H1 (cell line): ENCODE results near the gene SAT2. TPM values are rescaled to one million over a fixed set of nuclear protein-coding genes. Genes with fewer than 3 reads are reported as not detected.
A peak's percentile ranks its signal among the peaks of the same experiment; 100 is the strongest.

ENCODE experiments used
- CTCF ChIA-PET: fragments of 300-600 bp; sonication (Branson Sonifier 250); formaldehyde crosslinking; loops from one replicate; lab custom pipeline; 2021; ENCODE audit not compliant: partially characterized antibody; lab: Charles Lee
- POLR2A ChIA-PET: fragments of 300-600 bp; sonication (Branson Sonifier 250); formaldehyde crosslinking; loops from one replicate; lab custom pipeline; 2021; ENCODE audit warnings: inconsistent platforms; ENCODE audit not compliant: partially characterized antibody; lab: Charles Lee
- DNase-seq, 2 experiments: peaks; one replicate each; pipeline versions ENCODE4 v3.0.0 to v3.0.0-alpha.2; 2010 to 2022; ENCODE audit warnings: low spot score in 2 of 2, low read depth in 1 of 2, mixed read lengths in 1 of 2
- FAIRE-seq: peaks from 2 replicates; lab custom pipeline; 2011; peaks lifted over from hg19 to GRCh38; lab: Jason Lieb, UNC
- H2AFZ ChIP-seq: 2 replicates; pipeline ENCODE4 v1.8.1; 2012; ENCODE audit warnings: low read length, inconsistent platforms
- H2AK5ac ChIP-seq: 2 replicates; pipeline ENCODE4 v1.6.1; 2013; ENCODE audit warnings: low read depth, low read length
- H2BK120ac ChIP-seq: replicated peaks from 2 replicates; pipeline ENCODE3; 2013; ENCODE audit warnings: low read depth, low read length, inconsistent platforms
- H2BK12ac ChIP-seq: 2 replicates; pipeline ENCODE4 v1.6.1; 2013; ENCODE audit warnings: low read depth, low read length
- H2BK15ac ChIP-seq: 2 replicates; pipeline ENCODE4 v1.6.1; 2013; ENCODE audit warnings: low read length
- H2BK20ac ChIP-seq: 2 replicates; pipeline ENCODE4 v1.6.1; 2013; ENCODE audit warnings: low read length
- H2BK5ac ChIP-seq: 2 replicates; pipeline ENCODE4 v1.6.1; 2013; ENCODE audit warnings: low read depth, low read length
- H3K14ac ChIP-seq: 2 replicates; pipeline ENCODE4 v1.6.1; 2013; ENCODE audit warnings: inconsistent platforms; ENCODE audit not compliant: insufficient read length
- H3K18ac ChIP-seq: 2 replicates; pipeline ENCODE4 v1.6.1; 2013; ENCODE audit warnings: low read length; ENCODE audit errors: extremely low read depth
- H3K23ac ChIP-seq: 2 replicates; pipeline ENCODE4 v1.6.1; 2013; ENCODE audit warnings: inconsistent platforms; ENCODE audit not compliant: insufficient read length
- H3K23me2 ChIP-seq: 2 replicates; pipeline ENCODE4 v1.6.1; 2013; ENCODE audit warnings: low read depth, low read length
- H3K27ac ChIP-seq: 2 replicates; pipeline ENCODE4 v1.6.1; 2011; ENCODE audit warnings: low read depth, low read length, inconsistent platforms
- H3K27me3 ChIP-seq, 4 experiments: replicated peaks in 1 of 4; 1 replicate in 1 of 4; 2 replicates in 3 of 4; pipeline versions ENCODE4 v1.6.1 to v1.8.1; 2011 to 2013; ENCODE audit warnings: low read length in 3 of 4, mild to moderate bottlenecking in 3 of 4, inconsistent platforms in 2 of 4, mixed read lengths in 2 of 4, moderate library complexity in 1 of 4; ENCODE audit not compliant: control insufficient read depth in 3 of 4, insufficient read depth in 3 of 4; ENCODE audit errors: extremely low read depth in 1 of 4
- H3K36me3 ChIP-seq, 4 experiments: 2 replicates each; pipeline versions ENCODE4 v1.6.1 to v1.8.1; 2011 to 2013; ENCODE audit warnings: mild to moderate bottlenecking in 4 of 4, low read length in 3 of 4, moderate library complexity in 2 of 4, control low read depth in 1 of 4, inconsistent platforms in 1 of 4; ENCODE audit not compliant: insufficient read depth in 4 of 4, control insufficient read depth in 2 of 4
- H3K4ac ChIP-seq: replicated peaks from 2 replicates; pipeline ENCODE3; 2013; ENCODE audit warnings: low read length, low read depth, mixed read lengths, inconsistent platforms; ENCODE audit not compliant: insufficient read length
- H3K4me1 ChIP-seq, 4 experiments: replicated peaks in 1 of 4; 1 replicate in 1 of 4; 2 replicates in 3 of 4; pipeline versions ENCODE4 v1.6.1 to v1.8.1; 2011 to 2013; ENCODE audit warnings: low read length in 3 of 4, inconsistent platforms in 2 of 4, mixed read lengths in 1 of 4; ENCODE audit not compliant: insufficient read depth in 4 of 4, control insufficient read depth in 3 of 4
- H3K4me2 ChIP-seq, 2 experiments: 2 replicates each; pipeline versions ENCODE4 v1.6.1 to v1.8.1; 2011 to 2013; ENCODE audit warnings: low read depth in 2 of 2, low read length in 2 of 2, control low read depth in 1 of 2, inconsistent platforms in 1 of 2, mild to moderate bottlenecking in 1 of 2; ENCODE audit not compliant: insufficient read depth in 1 of 2
- H3K4me3 ChIP-seq, 4 experiments: fragments of 200-600, 300-600 bp in 1 of 4; sonication (generic), shearing (Covaris generic), sonication (Bioruptor Twin) in 1 of 4; 2 replicates each; pipeline versions ENCODE4 v1.5.1 to v1.8.1; 2011 to 2016; ENCODE audit warnings: low read length in 4 of 4, low read depth in 3 of 4, control low read depth in 2 of 4, inconsistent platforms in 2 of 4, mild to moderate bottlenecking in 2 of 4, mixed read lengths in 1 of 4, moderate library complexity in 1 of 4; ENCODE audit not compliant: insufficient read depth in 2 of 4; ENCODE audit errors: extremely low read depth in 1 of 4
- H3K56ac ChIP-seq: replicated peaks from 2 replicates; pipeline ENCODE3; 2013; ENCODE audit warnings: low read depth, mild to moderate bottlenecking, mixed read lengths, low read length, inconsistent platforms; ENCODE audit not compliant: insufficient read length
- H3K79me1 ChIP-seq: 2 replicates; pipeline ENCODE4 v1.6.1; 2013; ENCODE audit warnings: low read depth, low read length, control low read depth
- H3K79me2 ChIP-seq, 2 experiments: 2 replicates each; pipeline versions ENCODE4 v1.6.1 to v1.8.1; 2012 to 2013; ENCODE audit warnings: low read length in 2 of 2, mild to moderate bottlenecking in 2 of 2, inconsistent platforms in 1 of 2; ENCODE audit not compliant: insufficient read depth in 2 of 2, control insufficient read depth in 1 of 2
- H3K9ac ChIP-seq, 4 experiments: replicated peaks in 1 of 4; 1 replicate in 1 of 4; 2 replicates in 3 of 4; pipeline versions ENCODE4 v1.6.1 to v1.8.1; 2011 to 2013; ENCODE audit warnings: low read depth in 3 of 4, low read length in 3 of 4, control low read depth in 2 of 4, mild to moderate bottlenecking in 2 of 4, moderate library complexity in 2 of 4, inconsistent platforms in 1 of 4; ENCODE audit errors: extremely low read depth in 1 of 4
- H3K9me3 ChIP-seq, 2 experiments: 2 replicates each; pipeline versions ENCODE4 v1.6.1 to v1.8.1; 2012 to 2013; ENCODE audit warnings: mild to moderate bottlenecking in 2 of 2, moderate library complexity in 2 of 2, control low read depth in 1 of 2, inconsistent platforms in 1 of 2, low read depth in 1 of 2, low read length in 1 of 2, mixed read lengths in 1 of 2; ENCODE audit not compliant: insufficient read depth in 2 of 2
- H4K20me1 ChIP-seq, 2 experiments: replicated peaks in 1 of 2; 2 replicates each; pipeline versions ENCODE3 to v1.8.1; 2011 to 2013; ENCODE audit warnings: inconsistent platforms in 2 of 2, low read length in 2 of 2, mild to moderate bottlenecking in 1 of 2; ENCODE audit not compliant: insufficient read depth in 2 of 2, control insufficient read depth in 1 of 2
- H4K5ac ChIP-seq: 2 replicates; pipeline ENCODE4 v1.6.1; 2013; ENCODE audit warnings: low read length, low read depth, mixed read lengths, inconsistent platforms; ENCODE audit not compliant: insufficient read length
- H4K8ac ChIP-seq: 2 replicates; pipeline ENCODE4 v1.8.0; 2013; ENCODE audit warnings: mild to moderate bottlenecking, moderate library complexity, low read length, inconsistent platforms; ENCODE audit not compliant: insufficient read depth; ENCODE audit errors: extremely low read depth
- H4K91ac ChIP-seq: replicated peaks from 2 replicates; pipeline ENCODE3; 2013; ENCODE audit warnings: low read length, mixed read lengths, inconsistent platforms; ENCODE audit not compliant: insufficient read length
- MAFK ChIP-seq: IDR thresholded peaks from 2 replicates; pipeline ENCODE4 v1.6.1; 2012; ENCODE audit warnings: low read depth, mild to moderate bottlenecking, improper control_type of control experiment, low read length
- RFX5 ChIP-seq: IDR thresholded peaks from 2 replicates; pipeline ENCODE4 v1.6.1; 2011; ENCODE audit warnings: low read depth, low read length, improper control_type of control experiment, borderline replicate concordance
- SAP30 ChIP-seq: fragments of 300-600 bp; sonication (generic); IDR thresholded peaks from 2 replicates; pipeline ENCODE4 v1.7.1; 2012; ENCODE audit warnings: low read length, moderate library complexity, mild to moderate bottlenecking, inconsistent platforms; ENCODE audit not compliant: insufficient read depth, insufficient replicate concordance
- SUZ12 ChIP-seq: fragments of 200-600 bp; sonication (generic); IDR thresholded peaks from 2 replicates; pipeline ENCODE4 v1.6.1; 2012; ENCODE audit warnings: mild to moderate bottlenecking, inconsistent platforms, low read length, moderate library complexity, mixed read lengths
- TAF1 ChIP-seq: IDR thresholded peaks from 2 replicates; pipeline ENCODE4 v1.6.1; 2011; ENCODE audit warnings: mild to moderate bottlenecking, low read depth, low read length
- WGBS, 2 experiments: shearing (Covaris generic) in 1 of 2; methylation state at CpG; one replicate each; pipeline versions ENCODE4 v1.1.6 to v1.1.7; 2013 to 2015; ENCODE audit warnings: low lambda C conversion rate in 2 of 2, mixed read lengths in 2 of 2, inconsistent platforms in 1 of 2, low coverage in 1 of 2, missing lambda C conversion rate in 1 of 2; ENCODE audit not compliant: insufficient replicate concordance in 2 of 2, insufficient coverage in 1 of 2, insufficient read length in 1 of 2; ENCODE audit errors: extremely low coverage in 1 of 2, missing lambda C conversion rate in 1 of 2; 5-methylcytosine and 5-hydroxymethylcytosine counted together
- long read RNA-seq, 2 experiments: library from RNA in 1 of 2; library from capped mRNA in 1 of 2; stranded (forward); transcript quantifications; one replicate each; pipeline ENCODE4 v2.0.0, GENCODE V29; 2021; ENCODE audit warnings: inconsistent platforms in 1 of 2
- polyA minus RNA-seq, 3 experiments: library from RNA; depleted of rRNA, polyadenylated mRNA; stranded (reverse); fragments of >200 nt; gene quantifications; 1 replicate in 2 of 3; 2 replicates in 1 of 3; pipeline ENCODE4 v1.2.3, GENCODE V29; 2011
- polyA plus RNA-seq, 7 experiments: library from polyadenylated mRNA; depleted of rRNA in 3 of 7; stranded (reverse) in 5 of 7; unstranded in 2 of 7; fragments of >200 nt in 5 of 7; fragments of 200-250 nt in 2 of 7; gene quantifications; 1 replicate in 5 of 7; 2 replicates in 1 of 7; 4 replicates in 1 of 7; pipeline versions ENCODE4 v1.2.1 to v1.2.3, GENCODE V29; 2011 to 2013; ENCODE audit warnings: missing spikeins in 2 of 7, mixed read lengths in 2 of 7
- total RNA-seq: library from RNA; stranded (reverse); fragmentation: NEBNext Ultra II Directional; extraction: Animal tissue kit (Norgen Biotek cat#: 25700); gene quantifications from 2 replicates; pipeline ENCODE4 v1.2.1, GENCODE V29; 2021

Gene SAT2
- 72.3 and 75.3 TPM in 2 replicates for total RNA-seq
- polyA plus RNA-seq (2011; rRNA removed) = 36.4 and 36.5 TPM in 2 replicates
- polyA plus RNA-seq (2011; cell fraction: cytosol; rRNA removed) = 46.4 TPM
- 63.4 TPM for polyA plus RNA-seq (2011; cell fraction: nucleus; rRNA removed)
- 98.6 to 121 TPM (median 104 TPM) in 4 replicates for polyA plus RNA-seq (2012, experiment 1 of 2)
- 96.8 TPM for polyA plus RNA-seq (2012, experiment 2 of 2)
- 77.9 TPM for polyA plus RNA-seq (2013, experiment 1 of 2)
- polyA plus RNA-seq (2013, experiment 2 of 2) = 70.6 TPM
- polyA minus RNA-seq (2011; rRNA and poly(A)+ RNA removed) = 11.9 and 15.4 TPM in 2 replicates
- polyA minus RNA-seq (2011; cell fraction: cytosol; rRNA and poly(A)+ RNA removed) = 14.3 TPM
- 9.5 TPM for polyA minus RNA-seq (2011; cell fraction: nucleus; rRNA and poly(A)+ RNA removed)
- long read RNA-seq, experiment 1, transcript SAT2-201 (6 exons, 946 nt) = minor isoform, 7 of 37 reads
- long read RNA-seq, experiment 1, transcript SAT2-208 (5 exons, 640 nt) = minor isoform, 9 of 37 reads
- long read RNA-seq, experiment 1, transcript SAT2-213 (5 exons, 582 nt) = major isoform, 13 of 37 reads
- long read RNA-seq, experiment 1, partial matches to known transcripts = 0 of 37 reads
- long read RNA-seq, experiment 1, other reads (novel, unspliced or antisense) = 3 of 37 reads
- long read RNA-seq, experiment 2, transcript SAT2-208 (5 exons, 640 nt) = minor isoform, 23 of 114 reads
- long read RNA-seq, experiment 2, transcript SAT2-201 (6 exons, 946 nt) = minor isoform, 23 of 114 reads
- long read RNA-seq, experiment 2, transcript SAT2-202 (6 exons, 974 nt) = minor isoform, 15 of 114 reads
- long read RNA-seq, experiment 2, transcript SAT2-213 (5 exons, 582 nt) = major isoform, 34 of 114 reads
- long read RNA-seq, experiment 2, partial matches to known transcripts = 2 of 114 reads
- long read RNA-seq, experiment 2, other reads (novel, unspliced or antisense) = 12 of 114 reads

DNA sequence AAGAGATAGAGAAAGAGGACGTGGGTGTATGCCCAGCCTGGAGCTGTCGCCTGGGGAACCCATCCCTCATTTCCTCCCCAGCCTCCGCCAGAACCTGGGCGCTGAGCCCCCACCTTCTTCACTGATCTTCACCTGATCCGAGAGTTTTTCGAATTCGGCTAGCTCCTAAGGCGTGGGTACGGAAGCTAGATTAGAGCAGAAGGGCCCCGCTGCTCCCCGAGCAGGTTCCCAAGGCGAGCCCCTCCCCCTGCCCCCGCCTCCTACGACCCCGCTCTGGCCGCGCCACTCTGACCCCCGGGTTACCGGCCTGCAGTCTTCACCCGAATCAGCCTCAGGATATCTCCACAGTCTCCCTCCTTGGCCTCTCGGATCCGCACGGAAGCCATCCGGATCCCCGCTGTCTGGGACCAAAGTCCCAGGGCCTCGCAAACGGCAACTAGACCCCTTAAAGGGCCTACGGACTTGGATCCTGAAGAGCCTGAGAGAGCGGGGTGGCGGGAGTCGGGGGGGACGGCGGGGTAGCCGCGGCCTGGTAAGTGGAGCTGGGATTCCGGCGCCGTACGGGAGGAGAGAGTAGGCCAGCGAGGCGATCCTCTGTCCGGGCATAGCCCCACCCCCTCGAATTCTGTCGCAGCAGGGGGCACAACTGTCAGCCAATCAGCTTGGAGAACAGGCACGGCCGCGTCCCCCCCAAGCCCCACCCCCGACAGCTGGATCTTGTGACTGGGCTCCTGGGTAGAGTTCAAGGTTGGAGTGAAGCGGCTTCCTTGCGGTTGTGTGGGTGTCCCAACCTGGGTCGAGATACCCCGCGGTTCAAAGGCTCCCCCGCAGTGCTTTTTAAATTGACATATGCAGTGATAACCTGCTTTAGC lies at the start of gene SAT2:
Gene SAT2 (minus strand): TSS at position 572 of the 872 bp plus-strand sequence. CDS start 186 bp downstream, at position 386.
- peak within 1 kb of the TSS; percentile 72 to 98 (median 76) for H3K4me3 ChIP-seq
- FAIRE-seq (no peak), DNase-seq (peak; percentile 87 to 100)
- H2AFZ ChIP-seq = no peak within 1 kb of the TSS; the same call in 1 of the 2 replicates
- peak within 1 kb of the TSS; percentile 61; the same call in 1 of the 2 replicates for H2BK15ac ChIP-seq
- H2BK12ac ChIP-seq = 0 out of 2 replicates have a peak within 1 kb of the TSS, but pooled peaks have one; percentile 90
- no peak within 1 kb of the TSS; the same call in 1 of the 2 replicates for H2BK5ac ChIP-seq
- peaks cover 2% of the 10 kb centered on the region; the same call in 1 of the 2 replicates for H3K79me1 ChIP-seq
- no peaks in the 10 kb centered on the region for H4K20me1 ChIP-seq
- ChIA-PET POLR2A (interaction anchor here (0.7 to 79.4 kb wide), 19 partner anchors 9 to 104 kb away, joined by 3 to 2272 read pairs (median 4); partner anchors contain the start of genes ATP1B2, CD68, EFNB3 and FXR2), CTCF (interaction anchor here (0.6 to 3.7 kb wide), 20 partner anchors 9 to 124 kb away, joined by 3 to 23 read pairs (median 4); partner anchors contain the start of genes EFNB3, FXR2, TP53 and WRAP53)
- peaks cover 2 to 10% (median 4%) of the 10 kb centered on the region in 4 experiments; a peak in 5 of 7 replicates for H3K4me1 ChIP-seq
- no peaks in the 10 kb centered on the region for H3K9me3 ChIP-seq
- peak within 1 kb of the TSS; percentile 72 to 77 for H3K4me2 ChIP-seq
- peaks cover 8% of the 10 kb centered on the region for H3K23me2 ChIP-seq
- H4K8ac ChIP-seq = peak within 1 kb of the TSS; percentile 69; the same call in 1 of the 2 replicates
- no peak within 1 kb of the TSS for H2AK5ac ChIP-seq
- WGBS, 2 experiments = 1% methylated on average over 27 of the region's 54 CpGs; no CpG with 5 or more reads in 1 of the 2 experiments
- peak within 1 kb of the TSS; percentile 79 for H4K5ac ChIP-seq
- H4K91ac ChIP-seq = peak within 1 kb of the TSS; percentile 80
- H2BK20ac ChIP-seq = no peak within 1 kb of the TSS
- H2BK120ac ChIP-seq = no peak within 1 kb of the TSS
- H3K56ac ChIP-seq = peak within 1 kb of the TSS; percentile 83
- H3K36me3 ChIP-seq = peaks cover 0 to 4% (median 0%) of the 10 kb centered on the region in 4 experiments; a peak in 1 of 8 replicates
- peak within 1 kb of the TSS; percentile 60 for H3K4ac ChIP-seq
- peak within 1 kb of the TSS; percentile 16; the same call in 1 of the 2 replicates for H3K27ac ChIP-seq
- no peaks in the 10 kb centered on the region for H3K27me3 ChIP-seq
- peaks cover 0 to 3% of the 10 kb centered on the region in 2 experiments; a peak in 1 of 4 replicates for H3K79me2 ChIP-seq
- no peak within 1 kb of the TSS for H3K14ac ChIP-seq
- no peak within 1 kb of the TSS for H3K23ac ChIP-seq
- peak within 1 kb of the TSS; percentile 64 to 89 (median 78); a peak in 6 of 7 replicates for H3K9ac ChIP-seq
- H3K18ac ChIP-seq = peak within 1 kb of the TSS; percentile 87
- TF ChIP-seq SAP30 (no peak), MAFK (no peak), TAF1 (peak; percentile 79), SUZ12 (no peak), RFX5 (no peak)
